Nephron (organoid): ENCODE data around the gene KIF7.
A peak's percentile ranks its signal among the peaks of the same experiment; 100 is the strongest.
"Not testable (repeated sequence)": the region's sequence is repeated elsewhere in the genome, so short reads cannot be mapped to it uniquely, and the experiment has no call there.

Experiments used
- H3K27ac Mint-ChIP-seq, 3 experiments: 2 replicates each; pipeline ENCODE4 v1.8.0; 2020; ENCODE audit warnings: mixed read lengths in 3 of 3, mild to moderate bottlenecking in 2 of 3, moderate library complexity in 1 of 3
- H3K27me3 Mint-ChIP-seq: 2 replicates; pipeline ENCODE4 v1.8.0; 2021; ENCODE audit warnings: low read depth, mild to moderate bottlenecking, moderate library complexity, mixed read lengths
- H3K36me3 Mint-ChIP-seq: 2 replicates; pipeline ENCODE4 v1.8.0; 2020; ENCODE audit warnings: low read depth, mixed read lengths
- H3K4me1 Mint-ChIP-seq: 2 replicates; pipeline ENCODE4 v1.8.0; 2020; ENCODE audit warnings: mixed read lengths
- H3K4me3 Mint-ChIP-seq, 3 experiments: 2 replicates each; pipeline ENCODE4 v1.8.0; 2020; ENCODE audit warnings: mild to moderate bottlenecking in 3 of 3, mixed read lengths in 3 of 3, moderate library complexity in 2 of 3
- H3K9me3 Mint-ChIP-seq: 2 replicates; pipeline ENCODE4 v1.8.0; 2020; ENCODE audit warnings: mixed read lengths
- CTCF ChIP-seq, 3 experiments: fragments of 200-600 bp; sonication (generic); IDR thresholded peaks; one replicate each; pipeline ENCODE4 v1.5.0; 2021; ENCODE audit warnings: antibody characterized with exemption in 3 of 3; ENCODE audit not compliant: unreplicated experiment in 3 of 3

Gene KIF7

DNA sequence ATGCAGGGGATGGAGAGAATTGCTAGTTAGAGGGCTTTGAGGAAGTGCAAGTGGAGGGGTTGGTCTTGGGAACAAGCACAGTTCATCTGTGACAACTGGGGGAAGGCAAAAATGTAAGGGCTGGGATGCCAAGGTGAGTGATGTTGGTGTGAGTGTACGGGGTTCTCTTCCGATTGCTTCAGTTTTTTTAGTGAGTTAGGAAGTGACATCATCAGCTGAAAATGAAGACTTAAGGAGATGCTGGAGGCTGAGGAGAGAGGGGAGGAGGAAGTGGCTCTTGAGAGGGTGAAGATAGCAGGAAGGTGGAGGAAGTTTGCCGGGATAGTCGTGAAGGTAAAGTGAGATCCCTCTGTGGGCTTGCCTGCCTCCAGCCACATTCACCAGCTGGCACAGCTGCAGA is 67.3 kb downstream of the KIF7 start:
- Mint-ChIP-seq H3K4me3 (no peak overlapping the region), H3K27ac (no peak overlapping the region), H3K9me3 (no peaks in the 10 kb centered on the region), H3K27me3 (no peaks in the 10 kb centered on the region), H3K36me3 (peaks cover 14% of the 10 kb centered on the region), H3K4me1 (no peaks in the 10 kb centered on the region)
- no peak for TF ChIP-seq CTCF (IDR thresholded peaks at IDR 0.05; ENCODE audit: unreplicated experiment in 3 of 3)

DNA sequence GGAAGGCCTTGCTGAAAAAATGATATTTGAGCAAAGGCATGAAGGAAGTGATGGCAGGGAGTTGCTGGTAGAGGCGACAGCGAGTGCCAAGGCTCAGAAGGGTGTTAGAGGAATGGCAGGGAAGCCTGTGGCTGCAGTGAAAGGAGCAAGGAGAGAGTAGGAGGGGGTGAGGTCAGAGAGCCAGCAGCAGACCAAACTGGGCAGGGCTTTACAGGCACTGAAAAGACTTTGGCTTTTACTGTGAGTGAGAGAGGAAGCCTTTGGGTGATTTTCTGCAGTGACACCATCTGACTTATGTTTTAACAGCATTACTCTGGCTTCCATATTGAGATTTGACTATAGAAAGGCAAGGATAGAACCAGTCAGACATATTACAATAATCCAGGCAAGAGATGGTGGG is 68.6 kb downstream of the KIF7 start:
- Mint-ChIP-seq H3K27me3 (no peaks in the 10 kb centered on the region), H3K9me3 (no peaks in the 10 kb centered on the region), H3K27ac (no peak overlapping the region), H3K36me3 (peaks cover 12% of the 10 kb centered on the region), H3K4me1 (no peaks in the 10 kb centered on the region), H3K4me3 (no peak overlapping the region)
- TF ChIP-seq CTCF (IDR thresholded peaks at IDR 0.05; ENCODE audit: unreplicated experiment in 3 of 3): no peak

DNA sequence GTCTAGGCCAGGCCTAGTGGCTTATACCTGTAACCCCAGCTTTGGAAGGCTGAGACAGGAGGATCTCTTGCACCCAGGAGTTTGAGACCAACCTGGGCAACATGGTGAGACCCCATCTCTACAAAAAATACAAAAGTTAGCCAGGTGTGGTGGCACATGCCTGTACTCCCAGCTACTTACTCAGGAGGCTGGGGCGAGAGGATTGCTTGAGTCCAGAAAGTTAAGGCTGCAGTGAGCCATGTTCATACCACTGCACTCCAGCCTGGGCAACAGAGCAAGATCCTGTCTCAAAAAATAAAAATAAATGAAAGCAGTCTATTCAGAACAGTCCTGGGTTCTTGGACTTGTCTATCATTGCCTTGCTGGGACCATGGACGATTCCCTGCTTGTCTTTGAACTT is 74.5 kb downstream of the KIF7 start:
- Mint-ChIP-seq H3K4me1 (peaks cover 25% of the 10 kb centered on the region), H3K36me3 (peaks cover 15% of the 10 kb centered on the region)
- not testable (repeated sequence) for H3K4me3 Mint-ChIP-seq, H3K9me3 Mint-ChIP-seq, H3K27me3 Mint-ChIP-seq, H3K27ac Mint-ChIP-seq

DNA sequence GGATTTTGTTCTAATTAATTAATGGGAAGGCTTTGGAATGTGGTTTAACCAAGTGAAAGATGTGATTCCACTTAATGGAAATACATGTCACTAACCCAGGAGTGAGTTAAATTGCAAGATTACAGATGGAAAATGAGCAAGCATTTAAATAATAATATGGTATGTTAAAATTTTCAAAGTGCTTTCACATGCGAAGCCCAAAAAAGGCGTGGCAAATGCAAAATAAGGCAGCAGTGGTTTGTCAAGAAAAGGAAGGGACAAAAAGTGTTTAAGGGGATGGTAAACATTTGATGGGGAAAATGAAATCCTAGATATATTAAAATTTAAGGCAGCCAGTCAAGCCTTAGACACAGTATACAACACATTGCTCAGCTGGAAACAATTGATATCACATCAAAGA is 77.1 kb downstream of the KIF7 start:
- H3K36me3 Mint-ChIP-seq: peaks cover 15% of the 10 kb centered on the region
- TF ChIP-seq CTCF (IDR thresholded peaks at IDR 0.05; ENCODE audit: unreplicated experiment in 3 of 3): no peak
- no peak overlapping the region for H3K27ac Mint-ChIP-seq
- peak overlapping the region; percentile 42 to 76 (median 69) for H3K4me3 Mint-ChIP-seq
- no peaks in the 10 kb centered on the region for H3K27me3 Mint-ChIP-seq
- peaks cover 25% of the 10 kb centered on the region for H3K4me1 Mint-ChIP-seq
- H3K9me3 Mint-ChIP-seq: no peaks in the 10 kb centered on the region
